Daoy (cell line): ENCODE measurements around the gene MFSD1. TPM values are rescaled to one million over a fixed set of nuclear protein-coding genes. Genes with fewer than 3 reads are reported as not detected.

ENCODE experiments used
- DNase-seq: peaks from one replicate; pipeline ENCODE4 v3.0.0-alpha.2; 2015; ENCODE audit warnings: low read depth
- total RNA-seq: library from RNA; depleted of rRNA; stranded (reverse); fragments of >200 nt; shearing (Covaris generic); gene quantifications from 2 replicates; pipeline ENCODE4 v1.2.3, GENCODE V29; 2014

The MFSD1 gene
- total RNA-seq, 1 experiment from 2014 or later: 90.1 TPM

DNA sequence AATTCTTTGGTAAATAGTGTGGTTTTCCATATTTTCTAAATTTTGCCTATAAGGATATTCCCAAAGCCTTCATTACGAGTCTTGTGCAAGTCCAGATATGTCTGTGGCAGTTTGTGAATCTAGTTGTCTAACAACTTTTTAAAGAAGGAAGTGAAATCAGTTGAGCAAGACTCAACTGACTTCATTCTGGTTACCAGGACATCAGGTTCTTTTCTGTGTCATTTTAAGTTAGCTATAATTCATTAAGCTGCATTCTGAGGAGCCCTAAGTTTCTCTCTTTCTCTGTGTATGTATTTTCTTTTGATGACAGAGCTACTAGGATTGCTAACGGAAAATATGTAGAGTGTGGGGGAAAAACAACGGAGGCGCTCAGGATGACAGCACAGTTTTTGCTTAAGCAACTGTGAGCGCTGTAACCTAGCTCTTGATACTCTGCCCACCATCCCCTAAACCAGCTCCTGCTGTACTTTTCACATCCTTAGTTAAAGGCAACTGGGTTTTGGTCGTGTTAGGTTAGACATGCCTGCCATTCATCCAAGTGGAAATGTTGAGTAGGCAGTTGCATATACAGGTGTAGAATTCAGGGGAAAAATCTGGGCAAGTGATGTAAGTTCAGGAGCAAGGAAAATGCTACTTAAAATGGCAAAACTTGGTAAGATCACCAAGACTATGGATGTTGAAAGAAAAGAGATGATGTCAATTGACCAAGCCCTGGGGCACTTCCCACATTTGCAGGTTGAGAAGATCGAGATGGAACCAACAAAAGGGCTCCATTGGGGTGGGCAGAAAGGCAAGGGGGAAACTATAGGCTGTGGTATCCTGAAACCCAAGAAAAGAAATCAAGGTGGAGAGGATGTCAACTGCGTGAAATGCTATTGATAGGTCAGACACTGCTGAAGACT is 9.2 kb downstream of the MFSD1 start:
- DNase-seq: no peak

DNA sequence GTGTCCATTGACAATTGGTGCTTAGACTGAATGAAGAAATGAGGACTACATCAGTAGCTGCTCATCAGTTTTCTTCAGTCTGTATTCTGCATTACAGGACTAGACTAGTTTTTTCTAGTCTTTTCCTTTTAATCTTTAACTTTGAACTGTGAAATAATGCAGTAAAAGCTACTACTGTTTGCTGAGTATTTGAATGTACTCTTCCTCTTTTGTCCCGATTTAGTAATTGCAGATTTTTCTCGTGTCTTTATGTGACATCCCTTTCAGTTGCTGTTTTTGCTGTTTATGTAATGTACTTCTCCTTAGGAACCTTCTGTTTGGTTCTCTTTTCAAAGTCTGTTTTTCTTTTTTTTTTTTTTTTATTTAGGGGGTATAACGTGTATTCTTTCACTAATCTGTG is 17.4 kb downstream of the MFSD1 start:
- no peak for DNase-seq

DNA sequence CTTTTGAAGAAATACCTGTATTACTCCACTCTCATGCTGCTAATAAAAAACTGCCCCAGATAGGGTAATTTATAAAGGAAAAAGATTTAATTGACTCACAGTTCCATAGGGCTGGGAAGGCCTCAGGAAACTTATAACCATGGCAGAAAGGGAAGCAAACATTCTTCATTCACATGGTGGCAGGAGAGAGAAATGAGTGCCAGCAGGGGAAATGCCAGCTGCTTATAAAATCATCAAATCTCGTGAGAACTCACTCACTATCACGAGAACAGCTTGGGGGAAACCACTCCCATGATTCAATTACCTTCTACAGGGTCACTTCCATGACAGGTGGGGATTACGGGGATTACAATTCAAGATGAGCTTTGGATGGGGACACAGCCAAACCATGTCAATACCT is 18.7 kb downstream of the MFSD1 start:
- no peak for DNase-seq

DNA sequence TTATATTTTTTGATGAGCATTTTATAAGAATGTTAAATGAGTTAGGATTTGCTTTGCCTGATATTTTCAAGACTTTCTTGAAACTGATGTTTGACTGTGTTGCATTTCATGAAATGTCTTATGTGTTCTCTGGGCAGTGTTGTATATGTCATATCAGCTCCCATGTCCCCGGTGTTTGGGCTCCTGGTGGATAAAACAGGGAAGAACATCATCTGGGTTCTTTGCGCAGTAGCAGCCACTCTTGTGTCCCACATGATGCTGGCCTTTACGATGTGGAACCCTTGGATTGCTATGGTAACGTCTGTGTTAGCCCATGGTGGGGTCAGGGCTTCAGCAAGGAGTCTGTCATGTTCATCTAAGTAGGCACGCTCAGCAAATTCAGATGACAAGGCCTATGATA is 20.0 kb downstream of the MFSD1 start:
- no peak for DNase-seq

DNA sequence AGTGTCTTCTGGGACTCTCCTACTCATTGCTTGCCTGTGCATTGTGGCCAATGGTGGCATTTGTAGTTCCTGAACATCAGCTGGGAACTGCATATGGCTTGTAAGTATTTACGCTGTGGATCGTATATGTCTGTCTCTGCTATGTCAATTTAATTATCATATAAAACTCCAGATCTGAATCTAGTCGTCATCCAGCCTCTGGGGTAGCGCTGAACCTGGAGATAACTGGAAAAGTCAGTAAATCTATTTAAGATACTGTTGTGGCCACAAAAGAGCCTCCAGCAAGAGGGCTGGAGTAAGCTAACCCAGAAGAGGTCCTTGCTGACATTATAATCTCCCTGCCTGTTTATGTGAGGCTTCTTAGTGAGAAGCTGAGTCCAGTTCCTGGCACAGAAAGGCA is 21.6 kb downstream of the MFSD1 start:
- DNase-seq: no peak

DNA sequence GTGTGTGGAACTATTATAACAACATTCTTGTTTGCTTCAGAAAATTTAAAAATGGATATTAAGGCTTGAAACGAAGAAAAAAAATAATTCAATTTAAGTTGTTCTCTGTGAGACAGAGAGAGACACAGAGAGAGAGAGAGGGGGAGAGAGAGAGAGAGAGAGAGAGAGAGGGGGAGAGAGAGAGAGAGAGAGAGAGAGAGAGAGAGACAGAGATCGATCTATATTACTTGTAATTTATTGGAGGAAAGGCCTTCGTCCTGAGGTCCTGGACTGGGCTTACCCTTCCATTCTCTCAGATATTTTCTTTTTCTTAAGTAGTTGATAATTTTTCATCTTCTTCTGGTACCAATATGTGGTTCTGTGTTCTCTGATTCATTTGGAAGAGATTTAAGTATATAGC is 25.9 kb downstream of the MFSD1 start:
- no peak for DNase-seq

DNA sequence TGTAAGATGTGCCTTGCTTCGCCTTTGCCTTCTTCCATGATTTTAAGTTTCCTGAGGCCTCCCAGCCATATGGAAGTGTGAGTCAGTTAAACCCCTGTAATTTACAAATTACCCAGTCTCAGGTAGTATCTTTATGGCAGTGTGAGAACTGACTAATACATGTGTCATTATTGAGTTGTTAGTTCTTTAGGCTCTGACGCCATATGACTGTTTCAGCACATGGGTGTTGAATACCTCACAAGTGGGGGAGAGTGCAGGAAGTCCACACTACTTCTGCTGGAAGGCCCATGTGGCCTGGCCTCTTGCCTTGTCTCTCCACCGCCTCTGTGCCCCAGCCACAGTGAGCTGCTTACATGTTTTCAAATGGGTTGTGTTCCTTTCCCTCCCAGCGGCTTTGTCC is 28.5 kb downstream of the MFSD1 start:
- DNase-seq: peak; percentile 61

DNA sequence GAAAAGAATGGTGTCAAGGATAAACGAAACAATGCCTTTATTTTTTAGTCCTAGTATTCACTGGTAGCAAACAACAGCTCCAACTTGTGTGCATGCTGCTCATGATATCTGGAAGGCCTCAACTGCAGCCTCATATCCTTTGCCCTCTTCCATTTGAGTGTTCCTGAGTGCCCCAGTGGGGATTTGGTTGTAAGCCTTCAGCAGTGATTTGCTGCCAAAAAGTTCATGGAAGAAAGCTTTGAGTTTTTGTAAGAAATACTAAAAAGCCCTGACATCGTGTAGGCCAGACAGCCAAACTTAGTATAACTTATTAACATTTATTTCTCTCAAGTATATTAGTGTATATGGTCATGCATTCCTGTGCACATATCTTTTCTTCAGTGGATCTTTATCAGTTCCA is 30.0 kb downstream of the MFSD1 start:
- DNase-seq: no peak

- DNase-seq: no peak
Observed at GRCh38 chr3:158835631-158836030, 33.8 kb downstream of the MFSD1 start.

DNA sequence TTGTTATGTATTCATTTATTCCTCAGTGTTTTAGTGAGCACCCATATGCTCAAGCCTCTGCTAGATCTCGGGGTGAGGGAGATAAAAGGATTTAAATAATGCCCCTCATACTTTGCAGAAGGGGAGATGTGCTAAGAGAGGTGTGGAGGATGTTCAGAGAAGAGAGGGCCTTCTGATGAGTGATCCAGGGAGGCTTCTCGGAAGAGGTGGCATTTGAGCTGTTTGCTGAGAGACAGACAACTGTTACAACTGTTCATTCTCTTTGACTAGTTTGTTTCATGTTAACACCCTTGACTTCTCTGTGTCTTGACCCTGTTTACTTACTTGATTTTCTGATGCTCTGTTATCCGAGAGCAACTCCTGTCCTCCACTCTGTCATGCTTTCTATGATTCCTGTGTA is 34.5 kb downstream of the MFSD1 start:
- no peak for DNase-seq

DNA sequence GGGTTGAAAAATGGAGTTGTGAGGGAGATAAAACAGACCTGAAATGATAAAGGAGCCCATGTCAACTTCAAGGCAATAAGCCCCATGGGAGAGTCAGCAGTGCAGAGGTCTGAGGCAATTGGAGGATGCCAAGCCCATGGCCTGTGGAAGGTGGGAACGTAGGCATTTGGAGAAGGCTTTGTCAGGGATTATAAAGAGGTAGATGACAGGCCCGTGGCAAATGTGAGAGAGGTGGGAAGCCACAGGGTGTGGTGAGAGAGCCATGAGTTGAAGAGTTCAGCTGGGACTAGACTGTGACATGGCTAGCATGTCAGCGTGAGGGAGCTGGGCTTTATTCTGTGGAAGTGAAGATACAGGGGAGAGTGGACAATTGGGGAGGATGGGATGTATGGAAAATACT is 35.4 kb downstream of the MFSD1 start:
- DNase-seq: no peak

- no peak for DNase-seq
Observed at GRCh38 chr3:158839966-158840365, 38.1 kb downstream of the MFSD1 start.

DNA sequence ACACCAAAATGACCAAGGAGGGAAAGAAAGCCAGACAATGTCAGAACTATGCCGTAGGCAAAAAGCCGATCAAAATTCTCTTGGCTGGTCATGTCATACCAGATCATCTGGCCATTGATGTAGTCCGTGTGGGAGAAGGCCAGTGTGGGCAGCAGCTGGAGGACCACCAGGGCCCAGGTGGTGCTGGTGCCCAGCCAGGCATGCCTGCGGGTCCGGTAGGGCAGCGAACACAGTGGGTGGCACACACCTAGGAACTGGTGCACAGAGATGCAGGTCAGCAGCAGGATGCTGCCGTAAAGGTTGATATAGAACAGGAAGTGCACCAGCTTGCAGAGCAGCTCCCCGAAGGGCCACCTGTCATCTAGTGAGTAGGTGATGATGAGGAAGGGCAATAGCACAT is 39.5 kb downstream of the MFSD1 start:
- DNase-seq: no peak

DNA sequence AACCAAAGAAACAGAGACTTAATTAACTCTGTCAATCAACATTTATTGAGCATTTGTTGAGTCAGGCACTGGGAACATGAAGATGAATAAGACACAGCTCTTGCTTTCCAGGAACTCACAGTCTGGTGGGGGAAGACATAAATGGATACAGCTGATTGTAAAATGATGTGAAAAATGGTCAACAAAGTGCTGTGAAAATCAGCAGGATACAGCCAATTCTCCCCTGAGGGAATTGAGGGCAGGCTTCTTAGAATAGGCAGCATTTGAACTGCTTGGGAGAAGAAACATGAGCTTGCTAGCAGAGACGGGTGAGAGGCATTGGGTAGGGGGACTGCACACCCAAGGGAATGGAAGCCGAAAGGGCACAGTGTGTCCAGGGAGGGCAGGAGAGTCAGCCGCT is 41.1 kb downstream of the MFSD1 start:
- DNase-seq: no peak

- peak; percentile 37 for DNase-seq
Observed at GRCh38 chr3:158845765-158846350, 44.0 kb downstream of the MFSD1 start.

DNA sequence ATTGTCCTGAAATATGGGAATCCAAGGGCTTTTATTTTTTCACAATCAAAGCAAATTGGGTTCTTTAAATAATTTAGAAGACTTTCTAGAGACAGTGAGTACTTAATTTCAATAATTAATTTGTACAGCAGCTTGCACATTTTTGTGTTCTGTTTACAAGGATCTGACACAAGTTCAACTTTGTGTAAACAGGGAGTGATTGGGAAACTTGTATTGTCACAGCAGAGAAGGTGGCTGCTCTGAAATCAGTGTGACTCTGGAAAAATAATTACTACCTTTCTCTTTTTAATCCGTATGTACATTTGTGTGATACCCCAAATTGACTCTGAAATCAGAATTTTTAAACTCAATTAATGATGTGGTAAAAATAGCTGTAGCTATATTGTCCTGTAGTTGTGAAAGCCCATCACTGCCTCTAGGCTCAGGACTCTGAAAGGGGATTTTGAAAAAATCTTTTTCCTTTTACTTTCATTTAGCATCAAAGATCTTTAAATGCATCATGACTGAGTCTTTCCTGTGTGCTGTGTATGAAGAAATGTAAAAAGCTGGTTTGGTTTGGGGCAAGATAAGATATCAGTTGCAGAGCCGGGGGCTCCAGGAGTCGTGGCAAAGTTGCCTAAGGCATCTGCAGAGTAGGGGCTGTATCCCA is 45.1 kb downstream of the MFSD1 start:
- DNase-seq: no peak

DNA sequence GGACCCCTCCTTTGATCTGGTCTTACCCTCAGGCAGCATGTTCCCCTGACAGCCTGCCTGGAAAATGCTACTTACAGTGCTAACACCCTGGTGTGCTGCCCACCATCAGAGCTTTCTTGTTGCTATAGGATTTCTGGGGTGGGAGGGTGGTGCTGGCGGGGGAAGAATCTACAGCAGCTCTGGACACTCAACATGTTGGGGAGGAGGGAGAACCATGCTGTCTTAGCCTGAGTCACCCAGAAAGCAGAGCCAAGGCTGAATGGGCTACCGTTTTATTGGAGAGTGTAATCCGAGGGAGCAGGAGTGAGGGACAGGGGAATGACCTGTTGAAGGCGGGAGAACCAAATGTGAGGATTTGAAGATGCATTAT is 45.6 kb downstream of the MFSD1 start:
- DNase-seq: no peak

DNA sequence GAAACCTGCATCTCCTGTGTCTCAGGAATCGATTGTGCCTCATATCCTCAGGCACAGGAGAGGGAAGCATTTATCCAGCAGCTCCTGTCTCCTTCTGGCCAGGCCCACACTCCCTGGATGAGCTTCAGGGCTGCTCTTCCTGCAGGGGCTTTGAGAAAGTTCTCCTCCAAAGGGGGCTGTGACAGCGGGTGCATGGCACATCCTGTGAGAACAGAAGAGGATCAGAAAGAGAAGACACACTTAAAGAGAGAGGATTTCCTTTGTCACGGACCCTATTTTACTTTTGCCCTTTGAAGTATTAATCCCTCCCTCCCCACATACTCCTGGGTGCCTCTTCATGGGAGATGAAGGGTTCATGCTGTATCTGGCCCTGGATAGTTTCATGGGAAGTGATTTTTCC is 46.0 kb downstream of the MFSD1 start:
- no peak for DNase-seq

GRCh38 chr3:158849757-158850156 is 47.9 kb downstream of the MFSD1 start:
- DNase-seq: no peak

DNA sequence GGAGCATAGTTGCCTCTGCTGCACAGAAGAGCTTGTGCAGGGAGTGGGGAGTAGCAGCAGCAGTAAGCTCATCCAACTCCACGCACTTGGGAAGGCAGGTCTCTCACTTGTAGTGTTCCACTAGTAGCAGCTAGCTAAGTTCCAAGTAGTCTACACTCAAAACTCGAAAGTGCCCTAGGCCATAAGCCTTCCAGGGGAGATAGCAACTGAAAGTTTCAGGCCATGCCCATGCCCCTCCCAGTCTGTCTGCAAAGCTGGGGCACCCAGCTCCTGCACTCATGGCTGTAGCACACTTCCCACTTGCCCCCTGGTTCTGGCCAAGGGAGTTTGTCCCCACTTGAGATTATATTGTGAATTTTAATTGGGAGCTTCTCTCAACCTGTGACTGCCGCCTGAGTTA is 57.5 kb downstream of the MFSD1 start:
- no peak for DNase-seq

DNA sequence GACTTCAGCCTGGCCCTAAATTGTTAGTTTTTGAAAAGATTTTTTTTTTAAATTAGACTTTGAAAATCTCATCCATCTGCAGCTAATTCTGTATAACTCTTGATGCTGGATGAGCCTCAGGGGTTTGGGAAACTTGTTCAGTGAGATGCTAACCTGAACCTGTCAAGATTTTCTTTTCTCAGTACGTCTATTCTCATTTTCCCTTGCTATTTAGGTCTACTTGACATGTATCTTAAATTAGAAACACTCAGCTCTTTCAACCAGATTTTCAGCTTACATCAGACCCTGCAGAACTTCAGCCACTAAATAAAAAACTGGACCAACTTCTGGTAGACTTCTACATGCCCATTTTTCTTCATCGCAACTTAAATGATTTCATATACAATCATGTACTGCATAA is 61.4 kb downstream of the MFSD1 start:
- DNase-seq: no peak

GRCh38 chr3:158864492-158864891 is 62.6 kb downstream of the MFSD1 start:
- DNase-seq: no peak

DNA sequence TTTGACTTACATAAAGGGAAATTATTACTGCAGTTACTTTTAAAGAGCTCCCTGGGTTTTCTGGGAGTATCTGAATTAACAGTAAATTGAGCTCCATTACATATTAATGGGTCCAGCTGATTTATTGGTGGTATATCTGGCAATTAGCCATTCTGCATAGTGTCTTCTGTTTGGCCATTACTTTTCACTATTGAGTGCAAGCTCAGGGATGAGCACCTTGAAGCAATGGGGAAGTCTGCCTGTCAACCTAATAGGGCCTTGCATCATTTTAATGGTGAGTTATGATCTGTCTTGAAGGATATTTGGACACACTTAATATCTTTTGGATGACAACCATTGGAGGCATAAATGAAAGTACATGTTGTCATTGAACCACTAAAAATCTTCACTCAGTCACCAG is 73.8 kb downstream of the MFSD1 start:
- no peak for DNase-seq
